Activated effector memory CD4-positive, alpha-beta T cell treated with anti-CD3 and anti-CD28 coated beads, Interleukin-2, amount 50 U/mL, for 16 hours (primary cell): ENCODE results near the gene CHCHD3.

Experiments used
- DNase-seq: peaks from one replicate; pipeline ENCODE4 v3.0.0-alpha.2; 2020

The CHCHD3 gene

GRCh38 chr7:132857703-132858102, 224.2 kb downstream of the CHCHD3 start:
- no peak for DNase-seq

GRCh38 chr7:132857031-132857430, 224.9 kb downstream of the CHCHD3 start:
- no peak for DNase-seq

- DNase-seq, result no peak
Observed at GRCh38 chr7:132856416-132856815, 225.5 kb downstream of the CHCHD3 start.

GRCh38 chr7:132855901-132856300, 226.0 kb downstream of the CHCHD3 start:
- no peak for DNase-seq

- DNase-seq, result no peak
Observed at GRCh38 chr7:132854238-132854637, 227.7 kb downstream of the CHCHD3 start.

- no peak for DNase-seq
Observed at GRCh38 chr7:132847376-132847775, 234.5 kb downstream of the CHCHD3 start.

GRCh38 chr7:132846086-132846485, 235.8 kb downstream of the CHCHD3 start:
- DNase-seq, result no peak

- DNase-seq, result no peak
Observed at GRCh38 chr7:132842478-132842877, 239.4 kb downstream of the CHCHD3 start.

- DNase-seq, result no peak
Observed at GRCh38 chr7:132840199-132840598, 241.7 kb downstream of the CHCHD3 start.

- no peak for DNase-seq
Observed at GRCh38 chr7:132838313-132838712, 243.6 kb downstream of the CHCHD3 start.

- no peak for DNase-seq
Observed at GRCh38 chr7:132837529-132837928, 244.4 kb downstream of the CHCHD3 start.

- no peak for DNase-seq
Observed at GRCh38 chr7:132836746-132837145, 245.1 kb downstream of the CHCHD3 start.

GRCh38 chr7:132830941-132831340, 250.9 kb downstream of the CHCHD3 start:
- DNase-seq, result no peak

GRCh38 chr7:132828502-132828901, 253.4 kb downstream of the CHCHD3 start:
- DNase-seq, result no peak

- DNase-seq, result no peak
Observed at GRCh38 chr7:132825932-132826835, 255.7 kb downstream of the CHCHD3 start.

- DNase-seq, result no peak
Observed at GRCh38 chr7:132825222-132825621, 256.7 kb downstream of the CHCHD3 start.

- DNase-seq, result no peak
Observed at GRCh38 chr7:132819648-132820047, 262.2 kb downstream of the CHCHD3 start.

- DNase-seq, result no peak
Observed at GRCh38 chr7:132817949-132818348, 263.9 kb downstream of the CHCHD3 start.

GRCh38 chr7:132815696-132816311, 266.1 kb downstream of the CHCHD3 start:
- no peak for DNase-seq

GRCh38 chr7:132815130-132815529, 266.8 kb downstream of the CHCHD3 start:
- DNase-seq, result no peak

GRCh38 chr7:132810561-132810960, 271.3 kb downstream of the CHCHD3 start:
- DNase-seq, result no peak

GRCh38 chr7:132806834-132807233, 275.1 kb downstream of the CHCHD3 start:
- no peak for DNase-seq

GRCh38 chr7:132805766-132806165, 276.1 kb downstream of the CHCHD3 start:
- DNase-seq, result no peak

- no peak for DNase-seq
Observed at GRCh38 chr7:132804849-132805485, 276.9 kb downstream of the CHCHD3 start.
